WERI-Rb-1 (cell line): Measurements from ENCODE around the gene PARP1.

ENCODE experiments used
- DNase-seq: peaks from one replicate; pipeline ENCODE4 v3.0.0-alpha.2; 2020
- H3K27ac ChIP-seq: fragments of 250-450 bp; sonication (Bioruptor Pico); 2 replicates; pipeline ENCODE4 v1.5.1; 2020; ENCODE audit warnings: mild to moderate bottlenecking, moderate library complexity
- H3K27me3 ChIP-seq: fragments of 250-450 bp; sonication (Bioruptor Pico); 2 replicates; pipeline ENCODE4 v1.5.1; 2021; ENCODE audit warnings: mild to moderate bottlenecking, low read depth, moderate library complexity; ENCODE audit not compliant: insufficient read depth, severe bottlenecking
- H3K36me3 ChIP-seq: fragments of 250-450 bp; sonication (Bioruptor Pico); 2 replicates; pipeline ENCODE4 v1.5.1; 2020; ENCODE audit warnings: mild to moderate bottlenecking, moderate library complexity
- H3K4me3 ChIP-seq: 2 replicates; pipeline ENCODE4 v1.5.1; 2011; ENCODE audit warnings: low read depth, mild to moderate bottlenecking, control low read depth, low read length
- H3K9me3 ChIP-seq: fragments of 250-450 bp; sonication (Bioruptor Pico); 2 replicates; pipeline ENCODE4 v1.5.1; 2021; ENCODE audit warnings: mild to moderate bottlenecking, moderate library complexity; ENCODE audit not compliant: severe bottlenecking
- TF ChIP-seq, protein P1 (sequence below): IDR thresholded peaks from 2 replicates; pipeline ENCODE4 v1.5.1; 2011; ENCODE audit warnings: low read depth, mild to moderate bottlenecking, control low read depth, inconsistent platforms, low read length

The PARP1 gene

DNA sequence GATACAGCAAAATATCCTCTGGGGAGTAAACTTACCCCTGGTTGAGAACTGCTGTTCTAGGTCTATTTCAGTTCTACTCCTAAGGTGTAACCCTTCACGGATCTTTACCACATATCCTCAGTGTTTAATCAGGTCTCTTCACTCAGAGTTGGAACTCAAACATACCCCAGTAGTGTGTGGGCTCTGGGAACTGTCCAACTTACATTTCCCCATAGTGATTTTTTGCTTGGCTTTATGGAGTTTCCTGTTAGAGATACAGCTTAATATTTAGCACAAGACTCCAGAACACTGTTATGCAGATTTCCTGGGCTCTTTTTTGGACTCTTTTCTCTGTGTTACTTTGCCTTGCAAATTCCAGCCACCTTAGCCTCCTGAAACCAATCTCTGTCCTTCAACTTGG lies 72.2 kb downstream of the PARP1 start:
- Histone ChIP-seq H3K4me3 (no peak overlapping the region), H3K27me3 (no peaks in the 10 kb centered on the region), H3K36me3 (no peaks in the 10 kb centered on the region), H3K9me3 (no peaks in the 10 kb centered on the region), H3K27ac (no peak overlapping the region)
- DNase-seq, result no peak
- TF ChIP-seq, protein P1, sequence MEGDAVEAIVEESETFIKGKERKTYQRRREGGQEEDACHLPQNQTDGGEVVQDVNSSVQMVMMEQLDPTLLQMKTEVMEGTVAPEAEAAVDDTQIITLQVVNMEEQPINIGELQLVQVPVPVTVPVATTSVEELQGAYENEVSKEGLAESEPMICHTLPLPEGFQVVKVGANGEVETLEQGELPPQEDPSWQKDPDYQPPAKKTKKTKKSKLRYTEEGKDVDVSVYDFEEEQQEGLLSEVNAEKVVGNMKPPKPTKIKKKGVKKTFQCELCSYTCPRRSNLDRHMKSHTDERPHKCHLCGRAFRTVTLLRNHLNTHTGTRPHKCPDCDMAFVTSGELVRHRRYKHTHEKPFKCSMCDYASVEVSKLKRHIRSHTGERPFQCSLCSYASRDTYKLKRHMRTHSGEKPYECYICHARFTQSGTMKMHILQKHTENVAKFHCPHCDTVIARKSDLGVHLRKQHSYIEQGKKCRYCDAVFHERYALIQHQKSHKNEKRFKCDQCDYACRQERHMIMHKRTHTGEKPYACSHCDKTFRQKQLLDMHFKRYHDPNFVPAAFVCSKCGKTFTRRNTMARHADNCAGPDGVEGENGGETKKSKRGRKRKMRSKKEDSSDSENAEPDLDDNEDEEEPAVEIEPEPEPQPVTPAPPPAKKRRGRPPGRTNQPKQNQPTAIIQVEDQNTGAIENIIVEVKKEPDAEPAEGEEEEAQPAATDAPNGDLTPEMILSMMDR, result no peak

DNA sequence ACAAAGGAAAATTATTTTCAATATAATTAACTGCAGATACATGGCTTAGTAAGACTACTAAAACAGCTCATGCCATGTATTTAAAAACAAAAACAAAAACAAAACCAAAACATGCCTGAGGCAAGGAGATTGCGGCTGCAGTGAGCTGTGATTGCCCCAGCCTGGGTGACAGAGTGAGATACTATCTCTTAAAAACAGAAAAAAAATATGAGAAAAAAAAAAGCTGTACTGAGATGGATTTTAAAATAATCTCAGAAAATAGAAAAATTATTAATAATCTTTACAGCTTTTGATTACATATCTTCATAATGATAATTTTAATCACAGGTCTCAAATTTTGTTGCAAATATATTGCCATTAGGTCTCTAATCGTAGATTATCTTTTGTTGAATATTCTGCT lies 74.9 kb downstream of the PARP1 start:
- DNase-seq, result no peak
- no peak overlapping the region for H3K27ac ChIP-seq
- TF ChIP-seq, protein P1, result no peak
- H3K4me3 ChIP-seq, result no peak overlapping the region
- H3K27me3 ChIP-seq, result no peaks in the 10 kb centered on the region
- no peaks in the 10 kb centered on the region for H3K9me3 ChIP-seq
- no peaks in the 10 kb centered on the region for H3K36me3 ChIP-seq

DNA sequence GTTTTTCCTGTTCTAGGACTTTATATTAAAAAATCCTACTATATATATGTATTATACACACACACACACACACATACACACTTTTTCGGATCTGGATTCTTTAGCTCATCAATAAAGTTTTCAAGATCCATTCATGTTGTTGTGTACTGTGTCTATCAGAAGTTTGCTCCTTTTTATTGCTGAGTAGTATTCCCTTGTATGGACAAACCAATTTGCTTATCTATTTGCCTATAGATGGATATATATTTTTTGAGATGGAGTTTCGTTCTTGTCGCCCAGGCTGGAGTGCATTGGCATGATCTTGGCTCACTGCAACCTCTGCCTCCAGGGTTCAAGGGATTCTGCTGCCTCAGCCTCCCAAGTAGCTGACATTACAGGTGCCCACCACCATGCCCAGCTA lies 78.7 kb downstream of the PARP1 start:
- DNase-seq, result no peak
- Histone ChIP-seq H3K9me3 (no peaks in the 10 kb centered on the region), H3K4me3 (no peak overlapping the region), H3K36me3 (no peaks in the 10 kb centered on the region), H3K27me3 (no peaks in the 10 kb centered on the region), H3K27ac (no peak overlapping the region)
- TF ChIP-seq, protein P1, result no peak

DNA sequence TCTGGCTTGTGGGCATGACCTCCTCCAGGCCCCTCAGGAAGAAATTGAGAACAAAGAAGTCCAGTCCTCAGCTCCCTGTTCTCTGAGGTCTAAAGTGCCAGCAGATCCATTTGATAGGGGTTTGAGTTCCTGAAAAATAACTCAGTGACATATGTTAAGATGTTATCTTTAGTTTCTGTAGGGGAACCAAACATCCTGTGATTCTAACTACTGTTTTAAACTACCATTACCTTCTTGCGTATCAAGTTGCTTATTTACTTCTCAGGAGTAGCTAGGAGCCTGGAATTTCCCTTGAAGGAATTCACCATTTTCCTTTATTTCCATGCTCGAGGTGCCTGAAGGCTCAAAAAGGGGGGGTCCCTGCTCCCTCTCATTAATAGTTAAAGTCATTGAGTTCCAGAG lies 80.1 kb downstream of the PARP1 start:
- Histone ChIP-seq H3K36me3 (no peaks in the 10 kb centered on the region), H3K4me3 (no peak overlapping the region), H3K27me3 (no peaks in the 10 kb centered on the region), H3K9me3 (no peaks in the 10 kb centered on the region), H3K27ac (no peak overlapping the region)
- no peak for DNase-seq
- TF ChIP-seq, protein P1, result no peak

DNA sequence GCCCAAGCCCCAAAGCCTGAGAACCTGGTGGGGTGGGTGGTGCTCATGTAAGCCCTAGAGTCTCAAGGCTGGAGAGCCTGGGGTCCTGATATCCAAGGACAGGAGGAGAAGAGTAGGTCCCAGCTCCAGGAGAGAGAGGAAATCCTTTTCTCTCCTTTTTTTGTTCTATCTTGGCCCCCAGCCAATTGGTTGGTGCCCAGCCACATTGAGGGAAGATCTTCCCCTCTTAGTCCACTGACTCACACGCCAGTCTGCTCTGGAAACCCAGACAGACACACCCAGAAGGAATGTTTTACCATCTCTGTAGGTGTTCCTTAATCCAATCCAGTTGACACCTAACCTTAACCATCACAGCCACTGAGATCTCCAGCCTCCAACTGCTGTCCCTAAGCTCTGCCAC lies 82.7 kb downstream of the PARP1 start:
- H3K27ac ChIP-seq, result no peak overlapping the region
- no peak overlapping the region for H3K4me3 ChIP-seq
- TF ChIP-seq, protein P1, result no peak
- no peaks in the 10 kb centered on the region for H3K9me3 ChIP-seq
- DNase-seq, result no peak
- H3K27me3 ChIP-seq, result no peaks in the 10 kb centered on the region
- no peaks in the 10 kb centered on the region for H3K36me3 ChIP-seq

DNA sequence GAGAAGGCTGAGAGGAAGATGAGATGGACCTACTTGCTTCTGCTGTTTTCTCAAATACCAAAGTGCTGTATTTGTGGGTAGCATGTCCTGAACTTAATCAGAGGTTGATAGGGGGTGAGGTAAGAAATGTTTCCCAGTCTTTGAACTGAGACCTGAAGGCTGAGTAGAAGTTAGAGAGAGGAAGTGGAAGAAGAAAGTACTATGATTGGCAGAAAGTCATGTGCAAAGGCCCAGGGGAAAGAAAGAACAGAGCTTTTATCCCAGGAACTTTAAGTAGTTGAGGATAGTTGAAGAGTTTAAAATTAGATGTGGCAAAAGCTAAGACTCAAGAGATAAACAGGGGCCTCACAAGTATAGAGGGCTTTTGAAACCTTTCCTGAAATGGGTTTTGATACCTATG lies 83.4 kb downstream of the PARP1 start:
- Histone ChIP-seq H3K36me3 (no peaks in the 10 kb centered on the region), H3K27ac (no peak overlapping the region), H3K27me3 (no peaks in the 10 kb centered on the region), H3K4me3 (no peak overlapping the region), H3K9me3 (no peaks in the 10 kb centered on the region)
- no peak for DNase-seq
- TF ChIP-seq, protein P1, result no peak
